ENCODE results near the gene MTA3.

- TF ChIP-seq ZNF274 (IDR thresholded peaks at IDR 0.05; ENCODE audit: low read depth, low read length) (no peak), YY1 (IDR thresholded peaks at IDR 0.05; ENCODE audit: insufficient read depth, insufficient read length) (no peak), SUZ12 (IDR thresholded peaks at IDR 0.05; ENCODE audit: extremely low read depth, insufficient read depth, insufficient read length) (no peak)
These were observed 175.2 kb downstream of the MTA3 start for GRCh38 chr2:42743659-42743990.
